HG03159 (cell line): ENCODE measurements around the gene NR2E3.

Source experiments
- ATAC-seq: cut with Tn5 transposase; IDR thresholded peaks from one replicate; pipeline ENCODE4 v1.9.1; 2021; ENCODE audit warnings: mild to moderate bottlenecking, moderate library complexity; ENCODE audit not compliant: unreplicated experiment

NR2E3 gene

DNA sequence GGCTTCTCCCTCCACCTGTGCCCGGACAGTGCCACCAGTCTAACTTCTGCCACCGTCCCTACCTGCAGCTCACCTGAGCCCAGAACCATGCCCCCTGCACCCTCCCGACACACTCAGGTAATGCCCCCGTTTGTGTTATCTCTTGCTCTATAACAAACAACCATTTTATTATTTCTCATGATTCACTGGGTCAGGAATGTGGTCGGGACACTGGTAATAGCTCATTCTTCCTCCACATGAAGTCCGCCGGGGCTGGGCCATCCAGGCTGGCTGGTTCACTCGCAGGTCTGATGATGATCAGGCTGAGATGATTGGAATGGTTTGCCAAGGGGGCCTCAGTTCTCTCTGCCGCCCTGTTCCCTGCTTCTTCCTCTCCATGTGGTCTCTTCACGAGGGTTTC is 20.3 kb upstream of the NR2E3 start:
- no peak for ATAC-seq

DNA sequence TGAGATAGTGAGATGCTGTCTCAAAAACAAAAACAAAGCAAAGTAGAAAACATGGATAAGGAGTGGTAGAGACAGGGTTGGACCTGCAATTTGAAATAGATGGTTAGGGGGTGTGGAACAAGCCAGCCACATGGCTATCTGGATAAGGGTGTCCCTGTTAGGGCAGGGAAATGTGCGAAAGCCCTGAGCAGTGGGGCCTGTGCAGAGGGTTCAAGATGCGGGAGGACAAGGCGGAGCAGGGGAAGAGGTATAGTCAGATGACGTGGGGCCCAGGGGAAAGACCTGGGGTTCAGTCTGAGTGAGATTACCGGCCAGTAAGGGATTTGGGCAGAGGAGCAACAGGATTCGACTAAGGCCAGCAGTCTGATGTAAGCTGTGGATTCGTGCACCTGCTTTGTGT is 18.4 kb upstream of the NR2E3 start:
- no peak for ATAC-seq

DNA sequence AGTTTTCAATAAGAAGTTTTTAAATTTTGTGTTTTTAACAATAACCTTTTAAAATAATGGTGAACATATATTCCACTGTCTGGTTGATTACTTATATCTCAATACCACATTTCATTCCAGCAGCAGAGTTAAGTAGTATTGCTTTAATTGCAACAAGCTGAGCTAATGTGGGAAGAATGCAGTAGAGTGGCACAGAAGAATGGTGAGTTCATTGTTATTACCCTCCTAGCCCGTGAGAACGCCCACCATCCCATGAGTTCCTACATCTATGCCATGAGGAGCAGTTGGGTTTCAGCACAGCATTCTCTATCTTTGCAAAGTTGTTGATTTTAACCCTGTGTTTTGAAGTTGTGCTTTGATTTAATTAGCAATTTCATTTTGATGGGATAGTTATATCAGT is 17.8 kb upstream of the NR2E3 start:
- ATAC-seq: no peak

DNA sequence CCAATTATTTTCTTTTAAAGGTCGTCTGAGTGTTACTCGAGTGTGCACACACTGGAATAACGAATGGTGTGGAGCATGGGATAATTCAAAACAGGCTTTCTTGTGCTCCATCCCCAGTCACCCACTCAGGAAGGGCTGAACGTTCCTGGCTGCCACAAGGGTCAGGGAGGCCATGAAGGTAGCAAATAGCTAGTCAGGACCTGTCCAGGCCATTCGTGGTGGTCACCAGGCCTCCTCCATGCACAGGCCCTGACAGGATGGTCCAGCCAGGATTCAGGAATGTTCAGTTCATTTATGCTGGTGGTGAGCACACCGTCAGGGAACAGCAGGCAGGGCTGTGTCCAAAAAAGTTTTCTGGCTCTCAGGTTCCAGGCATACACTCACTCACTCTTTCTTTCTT is 11.7 kb upstream of the NR2E3 start:
- ATAC-seq: no peak

DNA sequence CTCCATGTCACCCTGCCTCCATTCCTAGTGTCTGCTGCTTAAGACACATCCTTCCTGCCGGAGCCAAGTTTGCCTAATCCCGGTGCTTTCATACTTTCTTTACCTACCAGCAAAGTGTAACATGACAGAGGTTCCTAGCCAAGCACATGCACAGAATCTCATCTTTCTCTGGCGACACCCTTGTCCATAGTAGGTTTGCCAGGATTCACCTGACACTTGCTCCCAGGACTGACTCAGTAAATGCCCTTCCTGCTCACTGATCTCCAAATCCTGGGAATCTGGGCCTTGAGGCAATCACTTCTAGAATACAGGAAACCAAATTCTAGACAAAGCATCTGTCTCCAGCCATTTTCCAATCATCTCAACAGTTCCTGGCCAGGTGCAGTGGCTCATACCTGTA is 10.2 kb upstream of the NR2E3 start:
- ATAC-seq: no peak

DNA sequence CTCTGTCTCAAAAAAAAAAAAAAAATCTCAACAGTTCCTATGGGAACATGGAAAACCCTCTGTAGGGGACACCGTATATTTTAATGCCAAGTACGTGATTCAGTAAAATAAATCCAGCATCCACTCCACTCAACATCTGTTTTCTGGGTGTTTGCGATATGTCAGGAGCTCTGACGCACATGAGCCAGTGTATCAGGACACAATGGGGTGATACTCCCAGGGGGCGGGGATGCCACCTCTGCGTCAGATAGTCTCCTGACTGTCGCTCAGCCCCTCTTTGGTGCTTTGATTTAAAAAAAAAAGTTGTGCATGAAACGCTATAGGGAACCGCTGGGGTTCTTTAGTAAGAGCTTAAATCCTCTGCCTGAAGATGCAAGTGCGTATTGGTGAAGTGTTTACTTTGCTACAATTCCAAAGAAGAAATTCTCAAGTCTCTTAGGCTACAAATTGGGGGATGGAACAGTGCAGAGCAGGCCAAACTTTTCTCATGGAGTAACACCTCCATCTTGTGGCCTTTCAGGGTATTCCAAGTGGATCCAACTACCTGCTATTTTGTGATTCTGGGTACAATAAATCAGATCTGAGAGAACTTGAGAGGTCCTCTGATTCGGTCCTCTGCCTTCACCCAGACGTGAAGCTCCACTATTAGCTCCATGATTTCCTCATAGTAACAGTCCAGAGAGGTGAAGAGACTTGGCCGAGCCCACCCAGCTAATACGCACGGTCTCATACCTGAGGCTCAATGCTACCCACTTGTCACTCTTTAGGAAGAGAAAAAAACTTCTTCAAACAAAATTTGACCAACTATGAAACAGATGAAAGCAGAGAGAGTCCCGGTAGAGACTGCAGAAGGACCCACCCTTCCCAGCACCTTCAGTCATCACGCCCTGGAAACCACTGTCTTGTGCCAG is 9.3 kb upstream of the NR2E3 start:
- no peak for ATAC-seq

DNA sequence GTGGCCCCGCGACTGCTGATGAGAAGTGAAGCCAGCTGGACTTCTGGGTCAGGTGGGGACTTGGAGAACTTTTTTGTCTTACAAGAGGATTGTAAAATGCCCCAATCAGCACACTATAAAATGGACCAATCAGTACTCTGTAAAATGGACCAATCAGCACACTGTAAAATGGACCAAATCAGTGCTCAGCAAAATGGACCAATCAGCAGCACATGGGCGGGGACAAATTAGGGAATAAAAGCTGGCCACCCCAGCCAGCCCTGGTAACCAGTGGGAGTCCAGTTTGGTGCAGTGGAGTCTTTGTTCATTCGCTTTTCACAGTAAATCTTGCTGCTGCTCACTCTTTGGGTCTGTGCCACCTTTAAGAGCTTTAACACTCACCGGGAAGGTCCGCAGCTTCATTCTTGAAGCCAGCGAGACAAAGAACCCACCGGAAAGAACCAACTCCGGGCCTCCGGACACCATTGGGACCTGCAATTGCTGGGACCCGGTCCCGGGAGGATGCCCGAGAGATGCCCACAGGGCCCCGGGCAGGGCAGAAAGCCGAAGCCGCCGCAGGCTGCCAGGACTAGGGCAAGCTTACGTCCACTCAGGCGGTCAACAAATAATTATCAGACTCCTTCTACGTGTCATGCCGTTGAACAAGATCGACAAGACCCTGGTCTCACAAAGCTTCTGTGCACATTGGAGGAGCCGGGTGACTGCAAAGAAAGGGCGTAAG is 8.3 kb upstream of the NR2E3 start:
- no peak for ATAC-seq

DNA sequence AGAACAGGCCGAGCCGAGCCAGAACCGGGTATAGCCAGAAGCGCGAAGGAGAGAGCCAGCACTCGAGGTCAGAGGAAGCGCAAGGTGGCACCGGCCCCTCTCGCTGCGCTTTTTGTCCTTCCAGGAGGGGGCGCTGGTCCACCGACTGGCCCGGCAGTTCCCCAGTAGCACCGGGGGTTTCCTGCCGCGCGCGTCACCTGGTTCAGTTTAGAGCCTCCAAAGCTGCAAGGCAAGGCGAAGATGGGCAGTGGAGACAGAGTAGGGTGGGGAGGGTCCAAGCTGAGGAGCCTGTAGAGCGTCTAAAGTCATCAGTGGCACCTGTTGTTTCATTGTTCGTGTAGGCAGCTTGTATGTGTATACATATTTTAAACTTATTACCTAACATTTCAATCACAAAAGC is 7.6 kb upstream of the NR2E3 start:
- ATAC-seq: no peak

DNA sequence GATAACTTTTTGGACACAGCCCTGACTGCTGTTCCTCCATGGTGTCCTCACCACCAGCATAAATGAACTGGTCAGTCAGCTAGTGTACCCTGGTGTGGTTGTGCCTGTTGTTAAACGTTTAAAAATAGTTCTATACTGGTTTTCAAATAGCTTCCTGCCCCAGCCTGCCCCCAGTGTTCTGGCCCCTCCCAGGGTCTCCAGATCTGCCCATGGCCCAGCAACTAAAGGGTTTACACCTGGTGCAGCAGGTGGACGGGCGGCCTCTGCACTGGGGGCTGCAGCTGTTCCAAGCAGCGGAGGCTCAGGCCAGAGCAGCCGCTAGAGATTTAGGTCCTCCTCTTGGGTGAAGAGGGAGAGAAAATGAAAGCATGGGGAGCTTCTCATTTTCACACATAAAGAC is 6.1 kb upstream of the NR2E3 start:
- no peak for ATAC-seq

DNA sequence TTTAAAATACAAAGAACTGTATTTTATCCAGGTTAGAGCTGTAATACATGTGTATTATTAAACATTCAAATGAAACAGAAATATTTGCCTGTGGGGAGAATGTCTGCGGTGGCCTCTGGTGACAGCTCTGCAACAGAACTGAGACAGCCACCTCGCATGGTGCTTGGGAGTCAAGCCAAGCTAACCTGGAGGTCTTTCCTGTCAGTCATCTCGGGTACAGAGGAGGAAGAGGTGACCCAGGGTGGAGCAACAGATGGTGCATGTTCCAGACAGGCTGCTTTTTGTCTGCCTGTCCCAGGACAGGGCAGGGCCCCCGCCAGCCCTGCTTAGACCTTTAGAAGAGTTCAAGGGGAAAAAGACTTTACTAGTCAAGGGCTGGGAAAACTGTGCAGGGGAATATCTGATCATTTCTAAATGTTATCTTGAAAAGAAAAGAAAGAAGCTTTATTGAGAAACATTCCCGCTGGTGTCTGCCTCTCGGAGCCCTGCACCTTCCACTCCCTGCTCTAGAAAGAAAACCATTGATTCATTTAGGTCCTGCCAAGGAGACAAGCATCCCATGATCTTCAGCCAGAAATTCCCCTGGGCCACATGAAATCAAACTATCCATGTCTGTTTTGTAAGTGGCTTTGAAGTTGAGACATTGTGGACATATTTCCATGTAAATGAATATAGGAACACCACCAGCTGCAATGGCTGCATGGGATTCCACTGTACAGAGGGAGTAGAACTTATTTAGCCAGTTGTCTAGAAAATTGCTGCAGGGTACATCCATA is 5.5 kb upstream of the NR2E3 start:
- no peak for ATAC-seq

DNA sequence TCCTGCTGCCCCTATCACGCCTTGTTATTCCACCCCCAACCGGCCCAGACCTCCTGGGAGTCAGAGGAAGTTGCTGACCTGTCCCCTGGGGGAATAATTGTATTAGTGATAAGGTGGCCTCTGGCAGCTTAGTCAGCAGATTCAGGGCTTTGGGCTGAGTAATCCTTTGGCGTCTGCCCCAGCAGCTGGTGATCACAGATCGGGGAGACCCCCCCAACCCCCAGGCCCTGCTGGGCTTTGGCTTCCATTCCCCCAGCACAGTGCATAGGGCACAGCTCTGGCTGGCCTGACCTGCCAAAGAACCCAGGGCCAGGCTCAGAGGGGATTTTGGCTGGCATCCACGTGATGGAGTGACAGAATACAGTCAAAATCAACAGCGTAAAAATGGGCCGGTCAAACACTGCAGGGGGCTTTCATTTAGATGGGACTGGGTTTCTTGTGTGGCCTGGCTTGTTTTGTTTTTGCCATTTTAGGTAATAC is 3.9 kb upstream of the NR2E3 start:
- ATAC-seq: no peak

DNA sequence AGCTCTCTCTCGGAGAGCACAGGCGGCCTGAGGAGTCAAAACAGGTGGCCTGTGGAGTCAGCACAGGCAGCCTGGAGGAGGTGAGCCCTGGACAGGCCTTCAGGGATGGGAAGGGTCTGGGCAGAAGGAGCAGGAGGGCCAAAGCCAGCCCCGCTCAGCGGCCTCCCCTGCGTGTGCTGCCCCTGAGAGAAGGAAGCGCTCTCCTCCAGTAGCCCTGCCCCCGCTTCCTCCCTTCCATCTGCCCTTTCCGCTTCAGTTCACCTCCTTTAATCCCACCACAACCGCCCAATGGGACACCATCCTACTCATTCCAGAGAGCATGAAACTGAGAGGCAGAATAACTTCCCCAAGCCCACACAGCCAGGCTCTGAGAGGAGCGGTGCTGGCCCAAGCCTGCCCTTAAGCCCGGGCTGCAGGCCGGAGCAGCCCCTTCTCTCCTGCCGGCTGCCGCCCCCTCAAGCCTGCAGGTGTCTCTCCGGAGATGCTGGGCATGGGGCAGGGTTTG is 3.2 kb upstream of the NR2E3 start:
- no peak for ATAC-seq

DNA sequence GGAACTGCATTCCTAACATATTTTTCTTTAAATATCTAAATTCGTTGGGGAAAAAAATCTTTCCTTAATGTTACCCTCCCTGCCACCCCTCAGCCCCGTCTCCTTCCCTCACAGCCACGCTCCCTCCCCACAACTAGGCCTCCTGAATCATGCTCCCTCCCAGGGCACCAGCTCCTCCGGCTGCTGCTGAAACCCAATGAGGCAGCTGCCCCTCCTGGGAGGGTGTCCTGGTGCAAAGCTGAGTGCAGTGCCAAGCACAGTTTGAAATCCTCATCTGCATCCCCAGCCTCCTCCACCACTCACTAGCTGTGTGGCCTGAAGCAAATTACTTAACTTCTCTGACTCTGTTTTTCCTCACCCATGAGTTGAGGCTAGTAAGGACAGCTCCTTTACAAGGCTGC is 2.7 kb upstream of the NR2E3 start:
- ATAC-seq: no peak

DNA sequence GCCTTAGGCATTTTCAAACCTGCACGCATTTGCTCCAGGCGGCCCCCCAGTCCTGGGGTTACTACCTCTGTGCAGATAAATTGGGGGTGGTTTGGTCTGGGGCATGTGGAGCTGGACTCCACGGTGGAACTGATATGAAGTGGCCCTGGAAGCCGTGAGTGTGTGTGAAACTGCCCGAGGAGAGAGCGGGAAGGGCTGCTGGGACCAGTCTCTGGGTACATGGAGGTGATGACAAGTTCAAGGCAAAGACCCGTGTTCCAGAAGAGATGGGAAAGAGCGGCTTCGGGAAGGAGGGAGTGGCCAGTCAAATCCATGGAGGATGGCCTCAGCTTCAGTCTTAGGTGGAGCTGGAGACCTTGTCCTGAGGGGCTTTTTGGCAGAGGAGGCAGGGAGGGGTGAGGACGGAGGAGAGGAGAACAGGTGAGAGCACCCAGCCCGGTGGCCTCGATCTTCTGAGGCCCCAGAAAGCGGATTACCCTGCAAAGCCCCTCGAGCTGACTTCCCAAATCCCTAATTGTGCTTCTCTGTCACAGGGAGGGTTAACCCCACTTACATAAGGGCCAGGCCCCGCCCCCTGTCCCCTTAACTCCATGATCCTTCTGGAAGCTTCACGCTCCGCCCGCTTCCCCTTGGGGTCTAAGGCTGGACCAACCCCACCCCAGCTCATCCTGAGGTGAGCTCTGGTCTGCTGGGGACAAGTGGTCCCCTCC is 1.9 kb upstream of the NR2E3 start:
- ATAC-seq: no peak

DNA sequence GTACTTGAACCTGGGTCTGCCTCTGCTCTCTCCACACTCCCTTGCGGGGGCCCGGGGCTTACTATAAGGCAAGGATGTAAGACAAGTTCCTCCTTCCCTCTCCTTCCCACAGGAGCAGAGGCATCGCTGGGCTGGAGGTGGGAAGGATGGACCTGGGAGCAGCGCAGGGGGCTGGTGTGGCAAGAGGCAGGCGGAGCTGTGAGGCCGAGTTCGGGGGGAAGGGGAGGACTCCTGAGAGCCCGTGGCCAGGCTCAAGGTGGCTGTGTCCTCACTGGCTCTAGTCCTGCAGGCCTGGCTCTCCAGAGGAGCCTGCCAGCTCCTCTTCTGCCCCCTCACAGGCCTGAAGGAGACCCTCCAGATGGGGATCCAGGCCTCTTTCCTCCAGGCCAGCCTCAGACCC is 1.0 kb upstream of the NR2E3 start:
- ATAC-seq: no peak

DNA sequence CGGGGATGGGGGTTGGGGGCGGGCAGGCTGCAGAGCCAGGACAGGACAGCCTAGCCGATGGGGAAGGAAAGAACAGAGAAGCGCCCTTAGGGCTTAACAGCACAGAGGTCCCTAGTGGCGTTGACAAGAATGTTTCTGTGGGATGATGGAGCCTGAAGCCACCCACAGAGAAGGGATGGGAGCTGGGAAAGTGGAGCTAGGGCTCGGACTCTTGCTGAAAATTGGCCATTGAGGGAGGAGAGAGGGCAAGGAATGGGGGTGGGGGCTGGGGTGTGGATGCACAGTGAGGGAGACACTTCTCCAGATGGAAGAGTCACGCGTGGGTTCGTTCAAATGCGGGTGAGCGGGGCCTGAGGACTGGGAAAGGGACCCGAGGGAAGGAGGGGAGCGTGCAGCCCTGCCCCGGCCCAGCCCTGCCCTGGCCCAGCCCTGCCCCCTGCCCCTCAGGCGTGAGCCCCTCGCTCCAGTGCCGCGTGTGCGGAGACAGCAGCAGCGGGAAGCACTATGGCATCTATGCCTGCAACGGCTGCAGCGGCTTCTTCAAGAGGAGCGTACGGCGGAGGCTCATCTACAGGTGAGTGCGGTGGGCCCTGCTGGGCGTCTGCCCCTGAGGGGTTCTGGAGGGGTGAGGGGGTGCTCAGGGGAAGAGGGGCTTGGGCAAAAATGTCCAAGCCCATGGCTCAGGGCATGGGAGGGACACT is 832 bp downstream of the NR2E3 start:
- no peak for ATAC-seq

DNA sequence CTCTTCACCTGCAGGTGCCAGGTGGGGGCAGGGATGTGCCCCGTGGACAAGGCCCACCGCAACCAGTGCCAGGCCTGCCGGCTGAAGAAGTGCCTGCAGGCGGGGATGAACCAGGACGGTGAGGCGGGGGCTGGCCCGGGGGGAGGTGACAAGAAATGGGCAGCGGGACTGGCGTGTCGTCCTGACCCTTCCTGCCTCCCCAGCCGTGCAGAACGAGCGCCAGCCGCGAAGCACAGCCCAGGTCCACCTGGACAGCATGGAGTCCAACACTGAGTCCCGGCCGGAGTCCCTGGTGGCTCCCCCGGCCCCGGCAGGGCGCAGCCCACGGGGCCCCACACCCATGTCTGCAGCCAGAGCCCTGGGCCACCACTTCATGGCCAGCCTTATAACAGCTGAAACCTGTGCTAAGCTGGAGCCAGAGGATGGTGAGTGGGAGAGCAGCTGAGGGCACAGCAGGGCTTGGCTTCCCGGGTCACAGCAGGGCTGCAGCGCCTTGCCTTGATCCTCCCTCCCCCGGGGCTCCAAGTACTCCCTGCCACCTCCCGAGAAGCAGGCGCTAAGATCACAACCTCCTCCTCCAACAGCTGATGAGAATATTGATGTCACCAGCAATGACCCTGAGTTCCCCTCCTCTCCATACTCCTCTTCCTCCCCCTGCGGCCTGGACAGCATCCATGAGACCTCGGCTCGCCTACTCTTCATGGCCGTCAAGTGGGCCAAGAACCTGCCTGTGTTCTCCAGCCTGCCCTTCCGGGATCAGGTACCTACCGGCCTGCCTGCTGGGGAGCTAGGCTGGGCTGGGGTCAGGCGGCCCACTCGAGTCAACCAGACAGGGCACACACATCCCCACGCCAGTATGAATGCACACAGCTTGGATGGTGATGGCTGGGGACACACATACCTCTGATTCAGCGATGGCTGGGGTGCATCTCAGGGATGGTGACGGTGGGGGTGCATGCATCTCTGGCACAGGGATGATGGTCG is 1.7 kb downstream of the NR2E3 start:
- ATAC-seq: no peak

DNA sequence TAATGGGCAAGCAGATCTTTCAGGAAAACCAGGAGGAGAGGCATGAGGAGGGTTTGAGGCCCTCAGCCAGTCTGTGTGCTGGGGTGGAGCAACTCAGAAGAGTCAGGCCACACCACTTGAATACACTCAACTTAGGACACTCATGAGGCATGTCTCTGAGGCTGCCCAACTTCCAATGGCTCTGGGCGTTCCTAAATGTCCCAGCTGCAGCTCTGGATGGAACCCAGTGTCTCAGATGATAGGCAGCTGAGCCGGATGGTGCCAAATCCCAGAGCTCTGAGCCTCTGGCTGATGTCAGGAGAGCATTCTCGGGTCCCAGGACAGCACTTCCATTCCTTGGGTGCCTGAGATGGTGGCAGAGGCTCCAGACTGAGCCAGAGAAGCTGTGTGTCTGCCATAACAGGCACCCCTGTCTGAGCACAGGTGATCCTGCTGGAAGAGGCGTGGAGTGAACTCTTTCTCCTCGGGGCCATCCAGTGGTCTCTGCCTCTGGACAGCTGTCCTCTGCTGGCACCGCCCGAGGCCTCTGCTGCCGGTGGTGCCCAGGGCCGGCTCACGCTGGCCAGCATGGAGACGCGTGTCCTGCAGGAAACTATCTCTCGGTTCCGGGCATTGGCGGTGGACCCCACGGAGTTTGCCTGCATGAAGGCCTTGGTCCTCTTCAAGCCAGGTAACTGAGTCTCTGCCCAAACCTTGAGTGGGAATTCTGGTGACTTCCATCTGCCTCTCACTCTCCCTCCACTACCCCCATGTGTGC is 2.8 kb downstream of the NR2E3 start:
- ATAC-seq: no peak
